GM12873 (cell line): ENCODE data around the gene BRF1.

Experiments
- CTCF ChIP-seq: IDR thresholded peaks from 2 replicates; pipeline ENCODE4 v1.5.1; 2012; ENCODE audit warnings: low read depth, mild to moderate bottlenecking, moderate library complexity, low read length, control low read depth; ENCODE audit not compliant: insufficient read depth; ENCODE audit errors: missing control alignments

BRF1 gene

GRCh38 chr14:105316577-105316941 lies 15.8 kb upstream of the BRF1 start:
- TF ChIP-seq CTCF = no peak

- TF ChIP-seq CTCF = no peak
Observed at GRCh38 chr14:105315941-105316576, 15.3 kb upstream of the BRF1 start.

GRCh38 chr14:105315211-105315721 lies 14.5 kb upstream of the BRF1 start:
- TF ChIP-seq CTCF = no peak

- TF ChIP-seq CTCF = no peak
Observed at GRCh38 chr14:105314287-105315200, 13.7 kb upstream of the BRF1 start, which contains the start of gene PACS2. Gene PACS2 (plus strand): TSS chr14:105314748. CDS start chr14:105314919, 171 bp downstream.

- no peak for TF ChIP-seq CTCF
Observed at GRCh38 chr14:105313381-105314286, 12.8 kb upstream of the BRF1 start.

- no peak for TF ChIP-seq CTCF
Observed at GRCh38 chr14:105312973-105313372, 12.2 kb upstream of the BRF1 start.
